IMR-90 (cell line): ENCODE results near the gene STAMBPL1. TPM values are rescaled to one million over a fixed set of nuclear protein-coding genes. Genes with fewer than 3 reads are reported as not detected.
A peak's percentile ranks its signal among the peaks of the same experiment; 100 is the strongest.

ENCODE experiments used
- ATAC-seq: fragments of 200-7000 bp; cut with Tn5 transposase; 2 replicates; pipeline ENCODE4 v1.9.1; 2020; ENCODE audit warnings: low read depth, mild to moderate bottlenecking, moderate library complexity
- BruUV-seq: library from RNA; stranded (reverse); fragments of 400-500 nt; replicated peaks from 2 replicates; lab custom pipeline; 2021; lab: Mats Ljungman, UMichigan
- CTCF ChIA-PET: fragments of 300-600 bp; formaldehyde crosslinking; extraction: SDS; loops from one replicate; lab custom pipeline; 2021; ENCODE audit warnings: antibody characterized with exemption; lab: Yijun Ruan, JAX
- POLR2A ChIA-PET: fragments of 300-600 bp; sonication (Branson Sonifier 250); formaldehyde crosslinking; loops from one replicate; lab custom pipeline; 2022; ENCODE audit warnings: antibody characterized with exemption; ENCODE audit not compliant: unreplicated experiment; lab: Charles Lee
- DNase-seq: peaks from one replicate; pipeline ENCODE4 v3.0.0; 2013
- H2AFZ ChIP-seq: replicated peaks from 2 replicates; pipeline ENCODE3; 2013; ENCODE audit warnings: low read length, mild to moderate bottlenecking; ENCODE audit not compliant: poor library complexity
- H2AK5ac ChIP-seq: 2 replicates; pipeline ENCODE4 v1.6.1; 2013; ENCODE audit warnings: low read depth, low read length, inconsistent platforms
- H2AK9ac ChIP-seq: replicated peaks from 2 replicates; pipeline ENCODE3; 2013; ENCODE audit warnings: mild to moderate bottlenecking, low read depth, low read length, moderate library complexity; ENCODE audit not compliant: poor library complexity
- H2BK120ac ChIP-seq: 2 replicates; pipeline ENCODE4 v1.6.1; 2013; ENCODE audit warnings: low read depth, low read length, inconsistent platforms
- H2BK15ac ChIP-seq: 3 replicates; pipeline ENCODE4 v1.6.1; 2013; ENCODE audit warnings: low read depth, low read length, inconsistent platforms
- H2BK20ac ChIP-seq: 2 replicates; pipeline ENCODE4 v1.6.1; 2013; ENCODE audit warnings: low read depth, mild to moderate bottlenecking, inconsistent platforms, low read length, moderate library complexity
- H2BK5ac ChIP-seq: 2 replicates; pipeline ENCODE4 v1.6.1; 2013; ENCODE audit warnings: mild to moderate bottlenecking, low read depth, low read length, inconsistent platforms; ENCODE audit not compliant: poor library complexity, severe bottlenecking
- H3K14ac ChIP-seq: replicated peaks from 2 replicates; pipeline ENCODE4 v1.6.1; 2013; ENCODE audit warnings: low read depth, low read length, inconsistent platforms
- H3K18ac ChIP-seq: 2 replicates; pipeline ENCODE4 v1.6.1; 2013; ENCODE audit warnings: low read depth, low read length, control low read depth
- H3K23ac ChIP-seq: 2 replicates; pipeline ENCODE4 v1.6.1; 2013; ENCODE audit warnings: low read depth, low read length, inconsistent platforms
- H3K27ac ChIP-seq: 2 replicates; pipeline ENCODE4 v1.5.1; 2013; ENCODE audit warnings: mild to moderate bottlenecking, control low read depth, low read length; ENCODE audit not compliant: insufficient read depth
- H3K27me3 ChIP-seq: 2 replicates; pipeline ENCODE4 v1.6.1; 2013; ENCODE audit warnings: low read length; ENCODE audit not compliant: control insufficient read depth, insufficient read depth
- H3K36me3 ChIP-seq: 2 replicates; pipeline ENCODE4 v1.6.1; 2013; ENCODE audit warnings: low read length, mixed read lengths; ENCODE audit not compliant: control insufficient read depth, insufficient read depth
- H3K4ac ChIP-seq: 2 replicates; pipeline ENCODE4 v1.6.1; 2013; ENCODE audit warnings: low read depth, low read length, inconsistent platforms
- H3K4me1 ChIP-seq: 2 replicates; pipeline ENCODE4 v1.6.1; 2013; ENCODE audit warnings: low read length, mixed read lengths; ENCODE audit not compliant: control insufficient read depth, insufficient read depth
- H3K4me2 ChIP-seq: 2 replicates; pipeline ENCODE4 v1.6.1; 2013; ENCODE audit warnings: low read depth, mild to moderate bottlenecking, control low read depth, low read length, moderate library complexity
- H3K4me3 ChIP-seq: 2 replicates; pipeline ENCODE4 v1.5.1; 2013; ENCODE audit warnings: low read depth, mild to moderate bottlenecking, control low read depth, low read length, moderate library complexity; ENCODE audit not compliant: insufficient read depth
- H3K56ac ChIP-seq: 2 replicates; pipeline ENCODE4 v1.6.1; 2013; ENCODE audit warnings: low read length, inconsistent platforms; ENCODE audit not compliant: insufficient read depth; ENCODE audit errors: extremely low read depth
- H3K79me1 ChIP-seq, 2 experiments: 2 replicates each; pipeline ENCODE4 v1.6.1; 2013; ENCODE audit warnings: low read length in 2 of 2, inconsistent platforms in 1 of 2, low read depth in 1 of 2
- H3K9ac ChIP-seq: 2 replicates; pipeline ENCODE4 v1.6.1; 2013; ENCODE audit warnings: low read depth, low read length, control low read depth
- H3K9me1 ChIP-seq: 2 replicates; pipeline ENCODE4 v1.6.1; 2013; ENCODE audit warnings: low read length, inconsistent platforms; ENCODE audit not compliant: insufficient read depth
- H3K9me3 ChIP-seq: 2 replicates; pipeline ENCODE4 v1.6.1; 2013; ENCODE audit warnings: low read length; ENCODE audit not compliant: control insufficient read depth, insufficient read depth
- H4K20me1 ChIP-seq: 2 replicates; pipeline ENCODE4 v1.6.1; 2013; ENCODE audit warnings: low read length, inconsistent platforms; ENCODE audit not compliant: insufficient read depth
- H4K5ac ChIP-seq: 2 replicates; pipeline ENCODE4 v1.6.1; 2013; ENCODE audit warnings: mild to moderate bottlenecking, low read depth, low read length, control low read depth
- H4K8ac ChIP-seq, 2 experiments: 2 replicates each; pipeline ENCODE4 v1.6.1; 2013; ENCODE audit warnings: low read depth in 2 of 2, low read length in 2 of 2, control low read depth in 1 of 2, inconsistent platforms in 1 of 2
- H4K91ac ChIP-seq: 2 replicates; pipeline ENCODE4 v1.6.1; 2013; ENCODE audit warnings: low read depth, low read length, inconsistent platforms; ENCODE audit not compliant: insufficient read depth
- BHLHE40 ChIP-seq: fragments of 150-350 bp; IDR thresholded peaks from 2 replicates; pipeline ENCODE4 v1.6.1; 2016; ENCODE audit warnings: mild to moderate bottlenecking, low read depth, low read length
- CEBPB ChIP-seq: IDR thresholded peaks from 2 replicates; pipeline ENCODE4 v1.6.1; 2012; ENCODE audit warnings: low read depth, low read length, improper control_type of control experiment
- CHD1 ChIP-seq: IDR thresholded peaks from 2 replicates; pipeline ENCODE4 v1.6.1; 2012; ENCODE audit warnings: low read depth, low read length, improper control_type of control experiment
- ELK1 ChIP-seq: fragments of 150-350 bp; IDR thresholded peaks from 2 replicates; pipeline ENCODE4 v1.6.1; 2016; ENCODE audit warnings: low read depth, mild to moderate bottlenecking, low read length, moderate library complexity, borderline replicate concordance
- MAFK ChIP-seq: IDR thresholded peaks from 2 replicates; pipeline ENCODE4 v1.6.1; 2012; ENCODE audit warnings: low read depth, low read length, improper control_type of control experiment
- MAZ ChIP-seq: IDR thresholded peaks from 2 replicates; pipeline ENCODE4 v1.6.1; 2012; ENCODE audit warnings: low read depth, mild to moderate bottlenecking, low read length, improper control_type of control experiment, moderate library complexity, borderline replicate concordance
- MXI1 ChIP-seq: IDR thresholded peaks from 2 replicates; pipeline ENCODE4 v1.6.1; 2012; ENCODE audit warnings: low read depth, mild to moderate bottlenecking, low read length, moderate library complexity, borderline replicate concordance
- NFE2L2 ChIP-seq: fragments of 150-350 bp; IDR thresholded peaks from 2 replicates; pipeline ENCODE4 v1.6.1; 2016; ENCODE audit warnings: low read depth, mild to moderate bottlenecking, low read length
- POLR2A ChIP-seq: IDR thresholded peaks from 2 replicates; pipeline ENCODE4 v1.6.1; 2012; ENCODE audit warnings: mild to moderate bottlenecking, low read depth, low read length
- RAD21 ChIP-seq: IDR thresholded peaks from 2 replicates; pipeline ENCODE4 v1.6.1; 2012; ENCODE audit warnings: low read length, improper control_type of control experiment
- RCOR1 ChIP-seq: IDR thresholded peaks from 2 replicates; pipeline ENCODE4 v1.6.1; 2012; ENCODE audit warnings: mild to moderate bottlenecking, low read length, improper control_type of control experiment; ENCODE audit not compliant: insufficient replicate concordance
- RFX5 ChIP-seq: IDR thresholded peaks from 2 replicates; pipeline ENCODE4 v1.8.0; 2012; ENCODE audit warnings: low read depth, mild to moderate bottlenecking, low read length, moderate library complexity
- SMC3 ChIP-seq: fragments of 150-350 bp; IDR thresholded peaks from 2 replicates; pipeline ENCODE4 v1.6.1; 2016; ENCODE audit warnings: low read depth, mild to moderate bottlenecking, antibody characterized with exemption, low read length, moderate library complexity
- USF2 ChIP-seq: fragments of 150-350 bp; IDR thresholded peaks from 2 replicates; pipeline ENCODE4 v1.6.1; 2017; ENCODE audit warnings: mild to moderate bottlenecking, antibody characterized with exemption, low read length, low read depth
- WGBS, 2 experiments: methylation state at CpG; one replicate each; pipeline versions ENCODE4 v1.1.5 to v1.1.7; 2013; ENCODE audit warnings: missing lambda C conversion rate in 2 of 2; ENCODE audit not compliant: insufficient read length in 1 of 2; ENCODE audit errors: extremely low coverage in 2 of 2; 5-methylcytosine and 5-hydroxymethylcytosine counted together
- dilution Hi-C: fragments of 300-500 bp; cut with HindIII; formaldehyde crosslinking; loops from one replicate; pipeline ENCODE4 v1.14.3; 2018; ENCODE audit warnings: low sequenced_read_pairs; ENCODE audit not compliant: unreplicated experiment
- in situ Hi-C: fragments of 300-500 bp; cut with MboI; formaldehyde crosslinking; loops from 3 replicates; pipeline ENCODE4 v1.14.3; 2019; ENCODE audit warnings: low sequenced_read_pairs, inconsistent platforms, mixed read lengths
- intact Hi-C: fragments of 100-400 bp; cut with micrococcal nuclease; formaldehyde crosslinking; loops from 2 replicates; pipeline ENCODE4 v1.10.0; 2022
- polyA plus RNA-seq, 3 experiments: library from polyadenylated mRNA; depleted of rRNA; stranded (reverse); fragments of >200 nt; gene quantifications; 2 replicates each; pipeline ENCODE4 v1.2.3, GENCODE V29; 2012; ENCODE audit warnings: low replicate concordance in 1 of 3
- total RNA-seq: library from RNA; depleted of rRNA; stranded (reverse); fragments of >200 nt; gene quantifications from 2 replicates; pipeline ENCODE4 v1.2.3, GENCODE V29; 2012
- TF ChIP-seq, protein P1 (sequence below): conservative IDR thresholded peaks from 2 replicates; pipeline ENCODE4 v1.5.1; 2012; ENCODE audit warnings: mild to moderate bottlenecking, low read depth, low read length, improper control_type of control experiment

STAMBPL1 gene
- total and polyA plus RNA-seq, 2 of the 4 experiments (the other 2 are of a cell fraction): 26.8 to 28.1 TPM

DNA sequence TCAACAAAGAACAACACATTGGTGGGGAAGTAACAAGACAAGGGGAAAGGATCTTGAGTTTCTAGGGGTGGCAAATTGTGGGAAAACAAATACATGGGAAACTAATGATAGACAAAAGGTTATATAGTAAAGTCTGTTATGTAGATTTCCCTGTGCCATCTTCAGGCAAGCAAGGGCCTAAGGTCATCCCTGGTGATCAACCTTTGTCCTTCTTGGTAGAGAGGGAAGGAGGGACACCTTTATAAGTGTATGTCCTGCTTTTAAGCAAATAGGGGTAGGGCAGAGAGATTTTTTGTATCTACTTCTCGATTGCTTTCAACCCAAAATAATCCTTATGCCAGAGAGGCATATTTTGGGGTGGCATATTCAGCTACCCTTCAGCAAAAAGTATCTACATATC is 84.3 kb downstream of the STAMBPL1 start:
- Histone ChIP-seq H4K8ac (0 out of 4 replicates have a peak overlapping the region, but pooled peaks of 1 of the 2 experiments have one; percentile 2), H3K23ac (no peak overlapping the region), H3K4me3 (no peak overlapping the region), H2AFZ (no peak overlapping the region), H3K4ac (no peak overlapping the region), H3K9me1 (peaks cover 3% of the 10 kb centered on the region; the same call in 1 of the 2 replicates), H3K56ac (no peak overlapping the region), H3K9me3 (no peaks in the 10 kb centered on the region), H3K79me1 (peaks cover 8 to 45% of the 10 kb centered on the region in 2 experiments; a peak in 3 of 4 replicates), H4K20me1 (no peaks in the 10 kb centered on the region), H3K4me1 (peaks cover 12% of the 10 kb centered on the region), H2BK120ac (no peak overlapping the region), H3K27me3 (no peaks in the 10 kb centered on the region), H3K36me3 (no peaks in the 10 kb centered on the region), H3K14ac (no peak overlapping the region), H2BK20ac (no peak overlapping the region), H3K18ac (no peak overlapping the region), H2AK5ac (no peak overlapping the region), H2BK5ac (no peak overlapping the region), H2AK9ac (no peak overlapping the region), H3K9ac (no peak overlapping the region), H3K4me2 (no peak overlapping the region), H4K5ac (no peak overlapping the region), H2BK15ac (no peak overlapping the region), H3K27ac (no peak overlapping the region), H4K91ac (no peak overlapping the region)
- WGBS, 2 experiments: no CpG with 5 or more reads among the region's 1 CpG
- dilution Hi-C loops (no loop called here), intact Hi-C loops (no loop called here), in situ Hi-C loops (no loop called here)
- ChIA-PET CTCF (interaction anchor here (0.6 kb wide), 1 partner anchor 120 kb away, joined by 4 read pairs; no protein-coding TSS in a partner anchor), POLR2A (no interaction called here)
- DNase-seq: no peak
- BruUV-seq: no TSS peak
- no peak for ATAC-seq
- TF ChIP-seq NFE2L2 (no peak), BHLHE40 (no peak), CEBPB (no peak), CHD1 (no peak), RCOR1 (no peak), ELK1 (no peak), MXI1 (no peak), MAFK (no peak), SMC3 (no peak), RFX5 (no peak), RAD21 (no peak), POLR2A (no peak), MAZ (no peak), USF2 (no peak)
- TF ChIP-seq, protein P1, sequence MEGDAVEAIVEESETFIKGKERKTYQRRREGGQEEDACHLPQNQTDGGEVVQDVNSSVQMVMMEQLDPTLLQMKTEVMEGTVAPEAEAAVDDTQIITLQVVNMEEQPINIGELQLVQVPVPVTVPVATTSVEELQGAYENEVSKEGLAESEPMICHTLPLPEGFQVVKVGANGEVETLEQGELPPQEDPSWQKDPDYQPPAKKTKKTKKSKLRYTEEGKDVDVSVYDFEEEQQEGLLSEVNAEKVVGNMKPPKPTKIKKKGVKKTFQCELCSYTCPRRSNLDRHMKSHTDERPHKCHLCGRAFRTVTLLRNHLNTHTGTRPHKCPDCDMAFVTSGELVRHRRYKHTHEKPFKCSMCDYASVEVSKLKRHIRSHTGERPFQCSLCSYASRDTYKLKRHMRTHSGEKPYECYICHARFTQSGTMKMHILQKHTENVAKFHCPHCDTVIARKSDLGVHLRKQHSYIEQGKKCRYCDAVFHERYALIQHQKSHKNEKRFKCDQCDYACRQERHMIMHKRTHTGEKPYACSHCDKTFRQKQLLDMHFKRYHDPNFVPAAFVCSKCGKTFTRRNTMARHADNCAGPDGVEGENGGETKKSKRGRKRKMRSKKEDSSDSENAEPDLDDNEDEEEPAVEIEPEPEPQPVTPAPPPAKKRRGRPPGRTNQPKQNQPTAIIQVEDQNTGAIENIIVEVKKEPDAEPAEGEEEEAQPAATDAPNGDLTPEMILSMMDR: no peak
